SK-N-SH treated with all-trans-retinoic acid at 6 μM for 48 hours (cell line): Measurements from ENCODE around the gene YWHAB.

ENCODE experiments used
- ATAC-seq: fragments of 200-7000 bp; cut with Tn5 transposase; 3 replicates; pipeline ENCODE4 v1.9.1; 2020; ENCODE audit warnings: mild to moderate bottlenecking, moderate library complexity
- ARNTL ChIP-seq: fragments of 450-650 bp; formaldehyde crosslinking; IDR thresholded peaks from 2 replicates; pipeline ENCODE4 v1.5.0; 2020; ENCODE audit warnings: low read depth, mild to moderate bottlenecking, moderate library complexity, borderline replicate concordance
- BACH2 ChIP-seq: fragments of 250-450 bp; sonication (Bioruptor Pico); IDR thresholded peaks from 2 replicates; pipeline ENCODE4 v1.9.0; 2021; ENCODE audit warnings: mild to moderate bottlenecking, borderline replicate concordance
- CSDC2 ChIP-seq: fragments of 250-450 bp; sonication (Bioruptor Pico); IDR thresholded peaks from 2 replicates; pipeline ENCODE4 v1.5.0; 2020; ENCODE audit warnings: mild to moderate bottlenecking, moderate library complexity
- ESRRG ChIP-seq: fragments of 250-450 bp; sonication (Bioruptor Pico); IDR thresholded peaks from 2 replicates; pipeline ENCODE4 v1.6.1; 2021; ENCODE audit warnings: mild to moderate bottlenecking
- GLIS3 ChIP-seq: fragments of 250-450 bp; sonication (Bioruptor Pico); IDR thresholded peaks from 2 replicates; pipeline ENCODE4 v1.5.0; 2020; ENCODE audit warnings: mild to moderate bottlenecking, moderate library complexity
- ISL1 ChIP-seq: fragments of 250-450 bp; sonication (Bioruptor Pico); IDR thresholded peaks from 2 replicates; pipeline ENCODE4 v2.1.2; 2022; ENCODE audit warnings: mild to moderate bottlenecking, moderate library complexity
- OSR1 ChIP-seq: fragments of 250-450 bp; sonication (Bioruptor Pico); IDR thresholded peaks from 2 replicates; pipeline ENCODE4 v1.8.0; 2022; ENCODE audit warnings: moderate library complexity, mild to moderate bottlenecking, inconsistent platforms
- PATZ1 ChIP-seq: fragments of 250-450 bp; sonication (Bioruptor Pico); IDR thresholded peaks from 2 replicates; pipeline ENCODE4 v1.8.0; 2020; ENCODE audit warnings: mild to moderate bottlenecking, moderate library complexity, borderline replicate concordance
- PPARA ChIP-seq: fragments of 250-450 bp; sonication (Bioruptor Pico); IDR thresholded peaks from 2 replicates; pipeline ENCODE4 v1.5.0; 2020; ENCODE audit warnings: mild to moderate bottlenecking, borderline replicate concordance
- RARB ChIP-seq: fragments of 250-450 bp; sonication (Bioruptor Pico); IDR thresholded peaks from 2 replicates; pipeline ENCODE4 v1.8.0; 2021; ENCODE audit warnings: mild to moderate bottlenecking, moderate library complexity
- SNAI2 ChIP-seq: fragments of 250-450 bp; sonication (Bioruptor Pico); IDR thresholded peaks from 2 replicates; pipeline ENCODE4 v1.5.0; 2020; ENCODE audit warnings: mild to moderate bottlenecking, moderate library complexity
- TCF4 ChIP-seq: fragments of 250-450 bp; sonication (Bioruptor Pico); IDR thresholded peaks from 2 replicates; pipeline ENCODE4 v1.8.0; 2021; ENCODE audit warnings: mild to moderate bottlenecking, moderate library complexity, borderline replicate concordance
- TOX ChIP-seq: fragments of 250-450 bp; sonication (Bioruptor Pico); IDR thresholded peaks from 2 replicates; pipeline ENCODE4 v1.8.0; 2021; ENCODE audit warnings: mild to moderate bottlenecking, moderate library complexity, borderline replicate concordance
- TSHZ2 ChIP-seq: fragments of 250-450 bp; sonication (Bioruptor Pico); IDR thresholded peaks from 2 replicates; pipeline ENCODE4 v1.5.0; 2020; ENCODE audit warnings: mild to moderate bottlenecking, moderate library complexity
- ZC3H10 ChIP-seq: fragments of 250-450 bp; sonication (Bioruptor Pico); IDR thresholded peaks from 2 replicates; pipeline ENCODE4 v1.5.1; 2021; ENCODE audit warnings: mild to moderate bottlenecking, moderate library complexity
- ZFP3 ChIP-seq: fragments of 250-450 bp; sonication (Bioruptor Pico); IDR thresholded peaks from 2 replicates; pipeline ENCODE4 v1.5.0; 2020; ENCODE audit warnings: mild to moderate bottlenecking, moderate library complexity
- ZFP30 ChIP-seq: fragments of 450-650 bp; formaldehyde crosslinking; IDR thresholded peaks from 2 replicates; pipeline ENCODE4 v1.5.0; 2022; ENCODE audit warnings: mild to moderate bottlenecking, moderate library complexity
- ZNF565 ChIP-seq: fragments of 450-650 bp; formaldehyde crosslinking; conservative IDR thresholded peaks from 2 replicates; pipeline ENCODE4 v1.5.0; 2020; ENCODE audit warnings: low read depth, mild to moderate bottlenecking, moderate library complexity
- ZNF70 ChIP-seq: fragments of 450-650 bp; formaldehyde crosslinking; IDR thresholded peaks from 2 replicates; pipeline ENCODE4 v1.5.0; 2020; ENCODE audit warnings: mild to moderate bottlenecking, moderate library complexity
- ZNF8 ChIP-seq: fragments of 450-650 bp; formaldehyde crosslinking; IDR thresholded peaks from 2 replicates; pipeline ENCODE4 v1.5.0; 2020; ENCODE audit warnings: mild to moderate bottlenecking, moderate library complexity
- TF ChIP-seq, protein P1 (sequence below): fragments of 250-450 bp; sonication (Bioruptor Pico); IDR thresholded peaks from 2 replicates; pipeline ENCODE4 v1.5.1; 2021; ENCODE audit warnings: mild to moderate bottlenecking, moderate library complexity
- TF ChIP-seq, protein P2 (sequence below): fragments of 250-450 bp; sonication (Bioruptor Pico); IDR thresholded peaks from 2 replicates; pipeline ENCODE4 v1.5.1; 2020; ENCODE audit warnings: low read depth, mild to moderate bottlenecking, moderate library complexity
- TF ChIP-seq, protein P3 (sequence below): fragments of 250-450 bp; sonication (Bioruptor Pico); IDR thresholded peaks from 2 replicates; pipeline ENCODE4 v1.8.0; 2021; ENCODE audit warnings: low read depth, mild to moderate bottlenecking, moderate library complexity, borderline replicate concordance

The YWHAB gene

DNA sequence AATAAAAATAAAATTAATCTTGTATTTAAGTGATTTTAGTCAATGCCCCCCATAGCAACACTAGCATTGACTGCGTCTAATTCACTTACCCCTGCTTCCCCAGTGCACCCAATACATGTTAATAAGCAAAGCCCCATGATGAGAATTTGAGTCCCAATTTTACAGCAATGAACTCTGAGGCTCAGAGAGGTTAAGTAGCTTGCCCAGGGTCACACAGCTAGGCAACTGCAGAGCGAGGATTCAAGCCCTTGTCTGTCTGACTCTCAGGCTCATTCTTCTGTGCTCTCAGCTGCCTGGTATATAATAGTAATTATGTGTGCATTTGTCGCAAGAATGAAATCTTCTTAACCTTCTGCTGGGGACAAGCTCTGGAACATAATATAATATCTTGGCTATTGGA, 32.8 kb downstream of the YWHAB start:
- TF ChIP-seq, protein P1, sequence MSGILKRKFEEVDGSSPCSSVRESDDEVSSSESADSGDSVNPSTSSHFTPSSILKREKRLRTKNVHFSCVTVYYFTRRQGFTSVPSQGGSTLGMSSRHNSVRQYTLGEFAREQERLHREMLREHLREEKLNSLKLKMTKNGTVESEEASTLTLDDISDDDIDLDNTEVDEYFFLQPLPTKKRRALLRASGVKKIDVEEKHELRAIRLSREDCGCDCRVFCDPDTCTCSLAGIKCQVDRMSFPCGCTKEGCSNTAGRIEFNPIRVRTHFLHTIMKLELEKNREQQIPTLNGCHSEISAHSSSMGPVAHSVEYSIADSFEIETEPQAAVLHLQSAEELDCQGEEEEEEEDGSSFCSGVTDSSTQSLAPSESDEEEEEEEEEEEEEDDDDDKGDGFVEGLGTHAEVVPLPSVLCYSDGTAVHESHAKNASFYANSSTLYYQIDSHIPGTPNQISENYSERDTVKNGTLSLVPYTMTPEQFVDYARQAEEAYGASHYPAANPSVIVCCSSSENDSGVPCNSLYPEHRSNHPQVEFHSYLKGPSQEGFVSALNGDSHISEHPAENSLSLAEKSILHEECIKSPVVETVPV: no peak
- TF ChIP-seq ISL1 (CRISPR knock-in tag): no peak
- no peak for TF ChIP-seq ESRRG (CRISPR knock-in tag)
- no peak for TF ChIP-seq SNAI2 (CRISPR knock-in tag)
- TF ChIP-seq, protein P2, sequence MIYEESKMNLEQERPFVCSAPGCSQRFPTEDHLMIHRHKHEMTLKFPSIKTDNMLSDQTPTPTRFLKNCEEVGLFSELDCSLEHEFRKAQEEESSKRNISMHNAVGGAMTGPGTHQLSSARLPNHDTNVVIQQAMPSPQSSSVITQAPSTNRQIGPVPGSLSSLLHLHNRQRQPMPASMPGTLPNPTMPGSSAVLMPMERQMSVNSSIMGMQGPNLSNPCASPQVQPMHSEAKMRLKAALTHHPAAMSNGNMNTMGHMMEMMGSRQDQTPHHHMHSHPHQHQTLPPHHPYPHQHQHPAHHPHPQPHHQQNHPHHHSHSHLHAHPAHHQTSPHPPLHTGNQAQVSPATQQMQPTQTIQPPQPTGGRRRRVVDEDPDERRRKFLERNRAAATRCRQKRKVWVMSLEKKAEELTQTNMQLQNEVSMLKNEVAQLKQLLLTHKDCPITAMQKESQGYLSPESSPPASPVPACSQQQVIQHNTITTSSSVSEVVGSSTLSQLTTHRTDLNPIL (CRISPR knock-in tag): no peak
- no peak for TF ChIP-seq PATZ1 (CRISPR knock-in tag)
- no peak for TF ChIP-seq PPARA (CRISPR knock-in tag)
- TF ChIP-seq GLIS3: no peak
- TF ChIP-seq ZNF565 (CRISPR knock-in tag): no peak
- TF ChIP-seq TSHZ2 (CRISPR knock-in tag): no peak
- no peak for TF ChIP-seq ARNTL (CRISPR knock-in tag)
- no peak for TF ChIP-seq OSR1
- no peak for TF ChIP-seq TOX (CRISPR knock-in tag)
- TF ChIP-seq, protein P3, sequence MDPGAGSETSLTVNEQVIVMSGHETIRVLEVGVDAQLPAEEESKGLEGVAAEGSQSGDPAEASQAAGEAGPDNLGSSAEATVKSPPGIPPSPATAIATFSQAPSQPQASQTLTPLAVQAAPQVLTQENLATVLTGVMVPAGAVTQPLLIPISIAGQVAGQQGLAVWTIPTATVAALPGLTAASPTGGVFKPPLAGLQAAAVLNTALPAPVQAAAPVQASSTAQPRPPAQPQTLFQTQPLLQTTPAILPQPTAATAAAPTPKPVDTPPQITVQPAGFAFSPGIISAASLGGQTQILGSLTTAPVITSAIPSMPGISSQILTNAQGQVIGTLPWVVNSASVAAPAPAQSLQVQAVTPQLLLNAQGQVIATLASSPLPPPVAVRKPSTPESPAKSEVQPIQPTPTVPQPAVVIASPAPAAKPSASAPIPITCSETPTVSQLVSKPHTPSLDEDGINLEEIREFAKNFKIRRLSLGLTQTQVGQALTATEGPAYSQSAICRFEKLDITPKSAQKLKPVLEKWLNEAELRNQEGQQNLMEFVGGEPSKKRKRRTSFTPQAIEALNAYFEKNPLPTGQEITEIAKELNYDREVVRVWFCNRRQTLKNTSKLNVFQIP: no peak
- TF ChIP-seq ZFP3 (CRISPR knock-in tag): no peak
- no peak for TF ChIP-seq BACH2 (CRISPR knock-in tag)
- TF ChIP-seq ZC3H10 (CRISPR knock-in tag): no peak
- TF ChIP-seq ZNF8: no peak
- TF ChIP-seq, all 23 proteins: peak for 0
- no peak for ATAC-seq

DNA sequence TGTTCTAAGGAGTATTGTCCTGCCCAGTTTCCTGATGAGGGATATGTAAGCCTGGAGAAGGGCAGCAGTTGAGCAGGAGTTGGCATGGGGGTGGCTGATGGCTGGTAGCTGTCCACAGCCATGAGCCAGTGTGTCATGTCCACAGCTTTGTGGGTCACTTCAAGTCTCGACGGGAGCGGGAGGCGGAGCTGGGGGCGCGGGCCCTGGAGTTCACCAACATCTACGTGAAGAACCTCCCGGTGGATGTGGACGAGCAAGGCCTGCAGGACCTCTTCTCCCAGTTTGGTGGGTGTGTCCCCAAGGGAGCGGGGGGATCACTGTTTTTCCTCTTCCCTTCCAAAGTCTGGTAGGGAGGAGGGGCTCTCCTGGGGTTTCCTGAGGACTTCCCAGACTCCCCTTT, 33.3 kb downstream of the YWHAB start:
- no peak for ATAC-seq
- TF ChIP-seq OSR1: no peak
- TF ChIP-seq CSDC2 (CRISPR knock-in tag): no peak
- TF ChIP-seq ESRRG (CRISPR knock-in tag): no peak
- no peak for TF ChIP-seq ZC3H10 (CRISPR knock-in tag)
- no peak for TF ChIP-seq ZNF70
- TF ChIP-seq BACH2 (CRISPR knock-in tag): no peak
- TF ChIP-seq PATZ1 (CRISPR knock-in tag): no peak
- TF ChIP-seq GLIS3: no peak
- TF ChIP-seq SNAI2 (CRISPR knock-in tag): no peak
- no peak for TF ChIP-seq RARB
- TF ChIP-seq ZFP30 (CRISPR knock-in tag): no peak
- no peak for TF ChIP-seq TCF4 (CRISPR knock-in tag)
- no peak for TF ChIP-seq TOX (CRISPR knock-in tag)
